Measurements from ENCODE around the gene RIT2.

The RIT2 gene

GRCh38 chr18:42958353-42958752 lies 157.1 kb downstream of the RIT2 start:
- Histone ChIP-seq H4K20me1 (ENCODE audit: low read depth, low read length) (no peaks in the 10 kb centered on the region), H3K9me2 (replicated peaks; ENCODE audit: insufficient read depth, low read length) (no peaks in the 10 kb centered on the region), H2AFZ (ENCODE audit: low read depth, low read length, severe bottlenecking) (no peak overlapping the region), H3K9me3 (ENCODE audit: insufficient read depth, low read length) (no peaks in the 10 kb centered on the region), H3K79me2 (ENCODE audit: insufficient read depth, low read length) (no peaks in the 10 kb centered on the region), H3K9ac (ENCODE audit: low read length) (no peak overlapping the region), H3K36me3 (ENCODE audit: low read length) (no peaks in the 10 kb centered on the region), H3K4me2 (ENCODE audit: low read depth, low read length, poor library complexity, severe bottlenecking) (no peak overlapping the region), H3K27me3 (ENCODE audit: low read length) (no peaks in the 10 kb centered on the region), H3F3A (ENCODE audit: insufficient read depth) (no peaks in the 10 kb centered on the region), H3K27ac (ENCODE audit: low read depth, low read length) (no peak overlapping the region), H3K4me3 (ENCODE audit: insufficient read depth, low read length, poor library complexity, severe bottlenecking) (no peak overlapping the region)
- TF ChIP-seq EZH2phosphoT487 (conservative IDR thresholded peaks at IDR 0.05; ENCODE audit: low read length), result no peak
- TF ChIP-seq, protein P1, sequence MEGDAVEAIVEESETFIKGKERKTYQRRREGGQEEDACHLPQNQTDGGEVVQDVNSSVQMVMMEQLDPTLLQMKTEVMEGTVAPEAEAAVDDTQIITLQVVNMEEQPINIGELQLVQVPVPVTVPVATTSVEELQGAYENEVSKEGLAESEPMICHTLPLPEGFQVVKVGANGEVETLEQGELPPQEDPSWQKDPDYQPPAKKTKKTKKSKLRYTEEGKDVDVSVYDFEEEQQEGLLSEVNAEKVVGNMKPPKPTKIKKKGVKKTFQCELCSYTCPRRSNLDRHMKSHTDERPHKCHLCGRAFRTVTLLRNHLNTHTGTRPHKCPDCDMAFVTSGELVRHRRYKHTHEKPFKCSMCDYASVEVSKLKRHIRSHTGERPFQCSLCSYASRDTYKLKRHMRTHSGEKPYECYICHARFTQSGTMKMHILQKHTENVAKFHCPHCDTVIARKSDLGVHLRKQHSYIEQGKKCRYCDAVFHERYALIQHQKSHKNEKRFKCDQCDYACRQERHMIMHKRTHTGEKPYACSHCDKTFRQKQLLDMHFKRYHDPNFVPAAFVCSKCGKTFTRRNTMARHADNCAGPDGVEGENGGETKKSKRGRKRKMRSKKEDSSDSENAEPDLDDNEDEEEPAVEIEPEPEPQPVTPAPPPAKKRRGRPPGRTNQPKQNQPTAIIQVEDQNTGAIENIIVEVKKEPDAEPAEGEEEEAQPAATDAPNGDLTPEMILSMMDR (IDR thresholded peaks at IDR 0.05; ENCODE audit: insufficient read depth, low read length, poor library complexity, severe bottlenecking), result no peak

DNA sequence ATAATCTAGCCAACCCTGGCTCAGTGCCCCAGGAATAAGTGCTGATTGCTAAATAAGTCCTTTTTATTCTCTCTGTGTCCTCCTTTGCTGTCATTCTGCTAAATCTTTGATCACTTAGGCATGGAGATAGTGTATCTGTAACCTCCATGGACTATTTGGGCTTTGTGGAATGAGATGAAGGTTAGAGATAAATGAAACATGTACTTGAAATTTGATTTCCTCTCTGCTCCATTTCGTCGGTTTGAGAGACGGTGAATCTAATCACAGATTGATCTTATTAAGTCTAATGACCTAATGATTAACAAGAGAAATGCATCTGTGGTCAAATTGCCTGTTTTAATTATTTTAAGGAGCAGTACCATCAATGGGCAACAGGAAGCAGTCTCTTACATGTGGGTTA lies 159.2 kb downstream of the RIT2 start:
- Histone ChIP-seq H3K79me2 (ENCODE audit: insufficient read depth, low read length) (no peaks in the 10 kb centered on the region), H3K9me3 (ENCODE audit: insufficient read depth, low read length) (no peaks in the 10 kb centered on the region), H3F3A (ENCODE audit: insufficient read depth) (no peaks in the 10 kb centered on the region), H3K27me3 (ENCODE audit: low read length) (no peaks in the 10 kb centered on the region), H3K4me3 (ENCODE audit: insufficient read depth, low read length, poor library complexity, severe bottlenecking) (no peak overlapping the region), H3K36me3 (ENCODE audit: low read length) (no peaks in the 10 kb centered on the region), H3K9me2 (replicated peaks; ENCODE audit: insufficient read depth, low read length) (no peaks in the 10 kb centered on the region), H3K27ac (ENCODE audit: low read depth, low read length) (no peak overlapping the region), H2AFZ (ENCODE audit: low read depth, low read length, severe bottlenecking) (no peak overlapping the region), H4K20me1 (ENCODE audit: low read depth, low read length) (no peaks in the 10 kb centered on the region), H3K9ac (ENCODE audit: low read length) (no peak overlapping the region), H3K4me2 (ENCODE audit: low read depth, low read length, poor library complexity, severe bottlenecking) (no peak overlapping the region)
- TF ChIP-seq, protein P1 (IDR thresholded peaks at IDR 0.05; ENCODE audit: insufficient read depth, low read length, poor library complexity, severe bottlenecking), result no peak
- TF ChIP-seq EZH2phosphoT487 (conservative IDR thresholded peaks at IDR 0.05; ENCODE audit: low read length), result no peak

DNA sequence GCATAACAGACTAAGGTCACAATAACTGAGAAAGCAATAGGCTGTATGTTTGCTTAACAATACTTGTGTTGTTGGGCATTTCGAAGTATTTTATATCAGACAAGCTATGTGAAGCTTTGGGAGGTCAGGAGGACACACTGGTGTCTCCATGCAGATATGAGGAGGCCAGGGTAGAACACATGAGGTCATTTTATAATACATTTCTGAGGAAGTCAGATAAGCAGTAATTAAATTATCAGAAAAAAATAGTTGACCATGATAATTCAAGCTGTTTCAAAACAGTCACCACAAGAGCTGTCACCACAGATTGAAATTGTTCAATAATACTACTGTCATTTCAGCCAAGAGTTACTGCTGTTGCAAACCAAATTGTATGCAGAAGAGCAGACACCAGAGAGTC lies 160.6 kb downstream of the RIT2 start:
- Histone ChIP-seq H3F3A (ENCODE audit: insufficient read depth) (no peaks in the 10 kb centered on the region), H3K9me3 (ENCODE audit: insufficient read depth, low read length) (0 out of 2 replicates have a peak, but pooled peaks cover 4% of the 10 kb centered on the region), H3K27me3 (ENCODE audit: low read length) (no peaks in the 10 kb centered on the region), H3K4me3 (ENCODE audit: insufficient read depth, low read length, poor library complexity, severe bottlenecking) (no peak overlapping the region), H3K79me2 (ENCODE audit: insufficient read depth, low read length) (no peaks in the 10 kb centered on the region), H3K27ac (ENCODE audit: low read depth, low read length) (no peak overlapping the region), H3K36me3 (ENCODE audit: low read length) (no peaks in the 10 kb centered on the region), H4K20me1 (ENCODE audit: low read depth, low read length) (no peaks in the 10 kb centered on the region), H3K4me2 (ENCODE audit: low read depth, low read length, poor library complexity, severe bottlenecking) (no peak overlapping the region), H3K9me2 (replicated peaks; ENCODE audit: insufficient read depth, low read length) (no peaks in the 10 kb centered on the region), H2AFZ (ENCODE audit: low read depth, low read length, severe bottlenecking) (no peak overlapping the region), H3K9ac (ENCODE audit: low read length) (no peak overlapping the region)
- TF ChIP-seq, protein P1 (IDR thresholded peaks at IDR 0.05; ENCODE audit: insufficient read depth, low read length, poor library complexity, severe bottlenecking), result no peak
- TF ChIP-seq EZH2phosphoT487 (conservative IDR thresholded peaks at IDR 0.05; ENCODE audit: low read length), result no peak
